Neural cell (in vitro differentiated cells): ENCODE results near the gene MARCHF5.

Experiments
- POLR2AphosphoS5 ChIP-seq: IDR thresholded peaks from 2 replicates; pipeline ENCODE4 v1.6.1; 2012
- TF ChIP-seq, protein P1 (sequence below): fragments of 450-650 bp; IDR thresholded peaks from 2 replicates; pipeline ENCODE4 v1.5.1; 2014; ENCODE audit warnings: antibody characterized with exemption, mild to moderate bottlenecking, moderate library complexity; ENCODE audit not compliant: poor library complexity, severe bottlenecking

DNA sequence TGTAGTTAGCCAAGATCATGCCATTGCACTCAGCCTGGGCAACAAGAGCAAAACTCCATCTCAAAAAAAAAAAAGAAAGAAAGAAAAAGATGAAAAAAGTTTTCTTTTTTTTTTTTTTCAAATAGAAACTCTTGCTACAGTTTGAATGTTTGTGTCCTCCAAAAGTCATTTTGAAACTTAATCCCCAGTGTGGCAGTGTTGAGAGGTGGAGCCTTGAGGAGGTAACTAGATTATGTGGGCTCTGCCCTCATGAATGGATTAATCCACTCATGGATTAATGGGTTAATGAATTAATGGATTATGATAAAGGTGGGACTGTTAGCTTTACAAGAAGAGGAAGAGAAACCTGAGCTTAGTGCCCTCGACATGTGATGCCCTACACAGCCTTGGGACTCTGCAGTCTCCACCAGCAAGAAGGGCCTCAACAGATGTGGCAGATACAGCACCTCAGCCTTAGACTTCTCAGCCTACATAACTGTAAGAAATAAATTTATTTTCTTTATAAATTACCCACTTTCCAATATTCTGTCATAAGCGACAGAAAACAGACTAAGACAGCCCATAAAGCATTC, 25.2 kb upstream of the MARCHF5 start:
- TF ChIP-seq, protein P1, sequence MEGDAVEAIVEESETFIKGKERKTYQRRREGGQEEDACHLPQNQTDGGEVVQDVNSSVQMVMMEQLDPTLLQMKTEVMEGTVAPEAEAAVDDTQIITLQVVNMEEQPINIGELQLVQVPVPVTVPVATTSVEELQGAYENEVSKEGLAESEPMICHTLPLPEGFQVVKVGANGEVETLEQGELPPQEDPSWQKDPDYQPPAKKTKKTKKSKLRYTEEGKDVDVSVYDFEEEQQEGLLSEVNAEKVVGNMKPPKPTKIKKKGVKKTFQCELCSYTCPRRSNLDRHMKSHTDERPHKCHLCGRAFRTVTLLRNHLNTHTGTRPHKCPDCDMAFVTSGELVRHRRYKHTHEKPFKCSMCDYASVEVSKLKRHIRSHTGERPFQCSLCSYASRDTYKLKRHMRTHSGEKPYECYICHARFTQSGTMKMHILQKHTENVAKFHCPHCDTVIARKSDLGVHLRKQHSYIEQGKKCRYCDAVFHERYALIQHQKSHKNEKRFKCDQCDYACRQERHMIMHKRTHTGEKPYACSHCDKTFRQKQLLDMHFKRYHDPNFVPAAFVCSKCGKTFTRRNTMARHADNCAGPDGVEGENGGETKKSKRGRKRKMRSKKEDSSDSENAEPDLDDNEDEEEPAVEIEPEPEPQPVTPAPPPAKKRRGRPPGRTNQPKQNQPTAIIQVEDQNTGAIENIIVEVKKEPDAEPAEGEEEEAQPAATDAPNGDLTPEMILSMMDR = no peak
- no peak for TF ChIP-seq POLR2AphosphoS5
